ENCODE measurements around the gene PSRC1.

Gene PSRC1

GRCh38 chr1:109265016-109265415 lies 17.9 kb downstream of the PSRC1 start:
- no peak overlapping the region for H3K4me3 ChIP-seq (ENCODE audit: low read depth, low read length)

GRCh38 chr1:109264379-109264755 lies 18.6 kb downstream of the PSRC1 start:
- TF ChIP-seq CTCF (IDR thresholded peaks at IDR 0.05; ENCODE audit: low read depth, low read length, missing control alignments): no peak
- no peak for DNase-seq (ENCODE audit: low read depth)
- no peak overlapping the region for H3K4me3 ChIP-seq (ENCODE audit: low read depth, low read length)
- in situ Hi-C loops (cut with HindIII; ENCODE audit: low sequenced_read_pairs): no loop called here

More at GRCh38 chr1:109265016-109265415, 17.9 kb downstream of the PSRC1 start:
- in situ Hi-C loops (cut with HindIII; ENCODE audit: low sequenced_read_pairs): no loop called here
- no peak for DNase-seq (ENCODE audit: low read depth)
- no peak for TF ChIP-seq CTCF (IDR thresholded peaks at IDR 0.05; ENCODE audit: low read depth, low read length, missing control alignments)

- H3K4me3 ChIP-seq (ENCODE audit: low read depth, low read length): no peak overlapping the region
- peak; percentile 42 for DNase-seq (ENCODE audit: low read depth)
- peak; percentile 96 for TF ChIP-seq CTCF (IDR thresholded peaks at IDR 0.05; ENCODE audit: low read depth, low read length, missing control alignments)
- in situ Hi-C loops (cut with HindIII; ENCODE audit: low sequenced_read_pairs): no loop called here
Measured at GRCh38 chr1:109263597-109264378, 19.2 kb downstream of the PSRC1 start.

DNA sequence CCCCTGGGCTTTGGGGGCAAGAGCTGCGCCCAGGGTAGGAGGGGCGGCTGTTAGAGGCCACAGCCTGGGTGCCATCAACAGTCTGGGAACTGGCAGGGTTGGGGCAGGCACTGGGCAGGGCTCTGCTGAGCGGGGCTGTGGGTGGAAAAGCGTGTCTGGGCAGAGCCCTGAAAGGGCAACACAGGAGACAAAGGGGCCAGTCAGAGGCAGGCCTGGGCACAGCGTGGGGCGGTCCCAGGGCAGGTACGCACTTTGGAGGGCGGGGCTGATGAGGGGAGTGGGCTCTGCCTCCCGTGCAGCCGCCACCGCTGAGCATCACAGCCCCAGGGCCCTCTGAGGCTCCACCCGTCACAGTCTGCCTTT lies 19.7 kb downstream of the PSRC1 start:
- TF ChIP-seq CTCF (IDR thresholded peaks at IDR 0.05; ENCODE audit: low read depth, low read length, missing control alignments): no peak
- DNase-seq (ENCODE audit: low read depth): no peak
- H3K4me3 ChIP-seq (ENCODE audit: low read depth, low read length): no peak overlapping the region
- in situ Hi-C loops (cut with HindIII; ENCODE audit: low sequenced_read_pairs): no loop called here

- in situ Hi-C loops (cut with HindIII; ENCODE audit: low sequenced_read_pairs): no loop called here
- no peak for TF ChIP-seq CTCF (IDR thresholded peaks at IDR 0.05; ENCODE audit: low read depth, low read length, missing control alignments)
- no peak overlapping the region for H3K4me3 ChIP-seq (ENCODE audit: low read depth, low read length)
- DNase-seq (ENCODE audit: low read depth): no peak
Measured at GRCh38 chr1:109262231-109263055, 20.5 kb downstream of the PSRC1 start.

GRCh38 chr1:109261578-109261977 lies 21.4 kb downstream of the PSRC1 start:
- no peak for TF ChIP-seq CTCF (IDR thresholded peaks at IDR 0.05; ENCODE audit: low read depth, low read length, missing control alignments)
- DNase-seq (ENCODE audit: low read depth): no peak
- in situ Hi-C loops (cut with HindIII; ENCODE audit: low sequenced_read_pairs): no loop called here
- H3K4me3 ChIP-seq (ENCODE audit: low read depth, low read length): no peak overlapping the region

Measured in astrocyte of the cerebellum (primary cell).